ENCODE results near the gene PXT1. TPM values are rescaled to one million over a fixed set of nuclear protein-coding genes. Genes with fewer than 3 reads are reported as not detected.
A peak's percentile ranks its signal among the peaks of the same experiment; 100 is the strongest.

The PXT1 gene
- total and polyA plus RNA-seq, 9 of the 15 experiments (the other 6 are each of a cell fraction or from before 2014, with no cell fraction given): 0.09 to 0.11 (median 0.10) TPM; not detected in 5

GRCh38 chr6:36443471-36444428 is 1.1 kb upstream of the PXT1 start (continued):
- TF ChIP-seq ZBTB2 (IDR thresholded peaks at IDR 0.05) (0 out of 2 replicates have a peak, but pooled peaks have one; percentile 16), HMGXB4 (CRISPR knock-in tag; IDR thresholded peaks at IDR 0.05) (no peak), ASH1L (IDR thresholded peaks at IDR 0.05; ENCODE audit: borderline replicate concordance, low read depth, partially characterized antibody) (no peak), EZH2 (IDR thresholded peaks at IDR 0.05; ENCODE audit: borderline replicate concordance, low read depth, low read length) (no peak), NR3C1 (CRISPR knock-in tag; IDR thresholded peaks at IDR 0.05) (no peak), ELK3 (CRISPR knock-in tag; IDR thresholded peaks at IDR 0.05) (no peak), MYC (IDR thresholded peaks at IDR 0.05; ENCODE audit: low read depth, low read length) (peak; percentile 31; the same call in 1 of the 2 replicates), MYC (CRISPR knock-in tag; IDR thresholded peaks at IDR 0.05; ENCODE audit: borderline replicate concordance, low read depth) (no peak), GTF2E2 (tag; IDR thresholded peaks at IDR 0.05) (no peak), ZNF408 (CRISPR knock-in tag; IDR thresholded peaks at IDR 0.05; ENCODE audit: low read depth) (no peak), TAF7 (tag; IDR thresholded peaks at IDR 0.05) (no peak), PKNOX1 (IDR thresholded peaks at IDR 0.05) (peak; percentile 76), ZFP30 (CRISPR knock-in tag; IDR thresholded peaks at IDR 0.05; ENCODE audit: borderline replicate concordance) (no peak), RNF2 (IDR thresholded peaks at IDR 0.05) (no peak), ETV1 (tag; conservative IDR thresholded peaks at IDR 0.05; ENCODE audit: low read depth) (peak; percentile 56), RAD51 (IDR thresholded peaks at IDR 0.05; ENCODE audit: borderline replicate concordance, low read depth) (no peak), SMARCA4 (IDR thresholded peaks at IDR 0.05) (0 out of 2 replicates have a peak, but pooled peaks have one; percentile 55), ZFP91 (CRISPR knock-in tag; IDR thresholded peaks at IDR 0.05) (no peak), SOX6 (IDR thresholded peaks at IDR 0.05) (no peak), SLC30A9 (CRISPR knock-in tag; IDR thresholded peaks at IDR 0.05) (no peak)
